Lung microvascular endothelial cell (primary cell): ENCODE data around the gene PDIK1L. TPM values are rescaled to one million over a fixed set of nuclear protein-coding genes. Genes with fewer than 3 reads are reported as not detected.

Experiments
- DNase-seq, 2 donors: peaks; one replicate each; pipeline versions ENCODE4 v3.0.0 to v3.0.0-alpha.2; 2010; ENCODE audit warnings: low read depth in 2 of 2
- total RNA-seq: library from RNA; depleted of rRNA; stranded (reverse); fragments of >200 nt; gene quantifications from 2 replicates; pipeline ENCODE4 v1.2.1, GENCODE V29; 2014

The PDIK1L gene
- total RNA-seq, 1 donor from 2014 or later = 4.2 TPM

- DNase-seq = peak; percentile 92 to 95
Observed at GRCh38 chr1:26169669-26170471, 58.2 kb downstream of the PDIK1L start, which contains the start of gene ZNF593. TSS of gene ZNF593 (plus strand) at chr1:26169908. CDS start at chr1:26169984, 76 bp downstream.

- peak in 1 of 2 donors; percentile 16 for DNase-seq
Observed at GRCh38 chr1:26170472-26170821, 58.8 kb downstream of the PDIK1L start.

- no peak for DNase-seq
Observed at GRCh38 chr1:26171084-26172072, 59.8 kb downstream of the PDIK1L start, which contains the start of gene ZNF593OS. TSS of gene ZNF593OS (minus strand) at chr1:26171832. CDS start at chr1:26171661, 171 bp downstream.

Other genes with a start within 250 kb of the PDIK1L start
- gene PAQR7, start 236.1 kb upstream of the PDIK1L start, total RNA-seq = 8.3 and 18.7 TPM in 2 replicates
- 162 and 212 TPM in 2 replicates for gene STMN1, start 205.4 kb upstream of the PDIK1L start, total RNA-seq
- 9.2 and 32.7 TPM in 2 replicates for gene PAFAH2, start 113.8 kb upstream of the PDIK1L start, total RNA-seq
- under 0.01 TPM in 2 replicates for gene EXTL1, start 90.0 kb upstream of the PDIK1L start, total RNA-seq
- gene SLC30A2, start 65.7 kb upstream of the PDIK1L start, total RNA-seq = not detected in 2 replicates
- gene TRIM63, start 44.2 kb upstream of the PDIK1L start, total RNA-seq = under 0.01 TPM in 1 of 2 replicates, not detected in the other
- gene FAM110D, start 47.3 kb downstream of the PDIK1L start, total RNA-seq = 4.8 and 6.0 TPM in 2 replicates
- gene C1orf232, start 57.1 kb downstream of the PDIK1L start, total RNA-seq = not detected in 2 replicates
- 28.8 and 29.2 TPM in 2 replicates for gene ZNF593, start 58.1 kb downstream of the PDIK1L start, total RNA-seq
- gene ZNF593OS, start 60.0 kb downstream of the PDIK1L start, total RNA-seq = not detected in 2 replicates
- not detected in 2 replicates for gene CNKSR1, start 65.7 kb downstream of the PDIK1L start, total RNA-seq
- not detected in 2 replicates for gene CATSPER4, start 78.8 kb downstream of the PDIK1L start, total RNA-seq
- gene CEP85, start 122.4 kb downstream of the PDIK1L start, total RNA-seq = 4.2 and 4.8 TPM in 2 replicates
- gene SH3BGRL3, start 168.3 kb downstream of the PDIK1L start, total RNA-seq = 16.5 and 17.4 TPM in 2 replicates
- gene UBXN11, start 194.8 kb downstream of the PDIK1L start, total RNA-seq = 0.87 and 1.2 TPM in 2 replicates
- gene CD52, start 206.1 kb downstream of the PDIK1L start, total RNA-seq = not detected in 2 replicates
- gene CRYBG2, start 242.3 kb downstream of the PDIK1L start, total RNA-seq = 0.44 TPM in 1 of 2 replicates, not detected in the other